GM23338 (cell line): Measurements from ENCODE around the gene LGALS12. TPM values are rescaled to one million over a fixed set of nuclear protein-coding genes. Genes with fewer than 3 reads are reported as not detected.

ENCODE experiments used
- ATAC-seq: fragments of 200-7000 bp; cut with Tn5 transposase; 3 replicates; pipeline ENCODE4 v1.9.1; 2020
- DNase-seq: peaks from one replicate; pipeline ENCODE4 v3.0.0-alpha.2; 2015; ENCODE audit warnings: low spot score
- H2AFZ ChIP-seq: fragments of 200-600 bp; sonication (generic); 2 replicates; pipeline ENCODE4 v1.8.0; 2016; ENCODE audit warnings: antibody characterized with exemption, mild to moderate bottlenecking, moderate library complexity
- H3F3A ChIP-seq: fragments of 200-600 bp; sonication (generic); replicated peaks from 2 replicates; pipeline ENCODE4 v1.8.0; 2017; ENCODE audit warnings: antibody characterized with exemption, mixed run types, low read depth
- H3K27ac ChIP-seq: fragments of 200-600 bp; sonication (generic); 2 replicates; pipeline ENCODE4 v1.6.1; 2016; ENCODE audit warnings: low read depth
- H3K27me3 ChIP-seq: fragments of 200-600 bp; sonication (generic); 2 replicates; pipeline ENCODE4 v1.8.0; 2016; ENCODE audit warnings: mild to moderate bottlenecking, mixed run types, moderate library complexity; ENCODE audit not compliant: insufficient read depth
- H3K36me3 ChIP-seq: fragments of 200-600 bp; sonication (generic); 2 replicates; pipeline ENCODE4 v1.8.0; 2016; ENCODE audit warnings: mild to moderate bottlenecking; ENCODE audit not compliant: insufficient read depth
- H3K4me1 ChIP-seq: fragments of 200-600 bp; sonication (generic); 2 replicates; pipeline ENCODE4 v1.8.0; 2016; ENCODE audit warnings: mild to moderate bottlenecking, moderate library complexity; ENCODE audit not compliant: insufficient read depth
- H3K4me2 ChIP-seq: fragments of 200-600 bp; sonication (generic); 2 replicates; pipeline ENCODE4 v1.7.1; 2017; ENCODE audit warnings: mixed run types
- H3K4me3 ChIP-seq: fragments of 200-600 bp; sonication (generic); 2 replicates; pipeline ENCODE4 v1.6.1; 2016; ENCODE audit warnings: mixed run types
- H3K79me2 ChIP-seq: fragments of 200-600 bp; sonication (generic); replicated peaks from 2 replicates; pipeline ENCODE4 v1.8.0; 2017; ENCODE audit warnings: mild to moderate bottlenecking; ENCODE audit not compliant: insufficient read depth
- H3K9me2 ChIP-seq: fragments of 200-600 bp; sonication (generic); 2 replicates; pipeline ENCODE4 v1.8.0; 2017; ENCODE audit not compliant: insufficient read depth
- H4K20me1 ChIP-seq: fragments of 200-600 bp; sonication (generic); replicated peaks from 2 replicates; pipeline ENCODE4 v1.8.0; 2017; ENCODE audit warnings: mild to moderate bottlenecking; ENCODE audit not compliant: insufficient read depth
- H3K27ac Mint-ChIP-seq: 2 replicates; pipeline ENCODE4 v1.8.0; 2020; ENCODE audit warnings: inconsistent platforms, mild to moderate bottlenecking, moderate library complexity, mixed read lengths
- H3K27me3 Mint-ChIP-seq: 3 replicates; pipeline ENCODE4 v1.8.0; 2022; ENCODE audit warnings: low read depth, mild to moderate bottlenecking, moderate library complexity, mixed read lengths, inconsistent platforms; ENCODE audit not compliant: insufficient read depth, poor library complexity
- H3K36me3 Mint-ChIP-seq: 3 replicates; pipeline ENCODE4 v1.8.0; 2021; ENCODE audit warnings: low read depth, mild to moderate bottlenecking, inconsistent platforms, moderate library complexity, mixed read lengths
- H3K4me1 Mint-ChIP-seq: 3 replicates; pipeline ENCODE4 v1.8.0; 2020; ENCODE audit warnings: mild to moderate bottlenecking, inconsistent platforms, mixed read lengths
- H3K4me3 Mint-ChIP-seq: 3 replicates; pipeline ENCODE4 v1.8.0; 2021; ENCODE audit warnings: moderate library complexity, mild to moderate bottlenecking, inconsistent platforms, mixed read lengths
- H3K9me3 Mint-ChIP-seq: 3 replicates; pipeline ENCODE4 v1.8.0; 2020; ENCODE audit warnings: moderate library complexity, mild to moderate bottlenecking, inconsistent platforms, mixed read lengths
- CREB1 ChIP-seq: fragments of 250-450 bp; sonication (Bioruptor Pico); IDR thresholded peaks from 2 replicates; pipeline ENCODE4 v1.5.0; 2020; ENCODE audit warnings: low read depth, mild to moderate bottlenecking, moderate library complexity
- CTCF ChIP-seq, 2 experiments: fragments of 200-600 bp in 1 of 2; sonication (generic) in 1 of 2; conservative IDR thresholded peaks; 2 replicates each; pipeline versions ENCODE4 v1.5.1 to v1.6.1; 2016 to 2017; ENCODE audit warnings: antibody characterized with exemption in 2 of 2, low read depth in 2 of 2, mild to moderate bottlenecking in 2 of 2, moderate library complexity in 1 of 2
- ETS1 ChIP-seq: IDR thresholded peaks from 2 replicates; pipeline ENCODE4 v1.6.1; 2016; ENCODE audit warnings: antibody characterized with exemption
- EZH2 ChIP-seq: fragments of 200-600 bp; sonication (generic); IDR thresholded peaks from one replicate; pipeline ENCODE4 v1.8.0; 2017; ENCODE audit warnings: antibody characterized with exemption, mild to moderate bottlenecking, low read depth; ENCODE audit not compliant: unreplicated experiment
- EZH2phosphoT487 ChIP-seq: fragments of 200-600 bp; sonication (generic); IDR thresholded peaks from one replicate; pipeline ENCODE4 v1.8.1; 2018; ENCODE audit warnings: antibody characterized with exemption; ENCODE audit not compliant: unreplicated experiment
- JUNB ChIP-seq: IDR thresholded peaks from one replicate; pipeline ENCODE4 v1.6.1; 2016; ENCODE audit warnings: antibody characterized with exemption; ENCODE audit not compliant: unreplicated experiment
- NANOG ChIP-seq: IDR thresholded peaks from 2 replicates; pipeline ENCODE4 v1.6.1; 2016; ENCODE audit warnings: antibody characterized with exemption, borderline replicate concordance
- POLR2AphosphoS5 ChIP-seq: IDR thresholded peaks from 2 replicates; pipeline ENCODE4 v1.6.1; 2016; ENCODE audit warnings: antibody characterized with exemption, low read depth
- STAT1 ChIP-seq: IDR thresholded peaks from one replicate; pipeline ENCODE4 v1.6.1; 2016; ENCODE audit warnings: antibody characterized with exemption; ENCODE audit not compliant: unreplicated experiment
- ZNF114 ChIP-seq: fragments of 250-450 bp; sonication (Bioruptor Pico); IDR thresholded peaks from 2 replicates; pipeline ENCODE4 v1.5.0; 2020; ENCODE audit warnings: mild to moderate bottlenecking, moderate library complexity
- ZNF331 ChIP-seq: fragments of 250-450 bp; sonication (Bioruptor Pico); IDR thresholded peaks from 2 replicates; pipeline ENCODE4 v1.5.0; 2020; ENCODE audit warnings: low read depth, mild to moderate bottlenecking, moderate library complexity
- ZNF462 ChIP-seq: fragments of 250-450 bp; sonication (Bioruptor Pico); IDR thresholded peaks from 2 replicates; pipeline ENCODE4 v1.5.0; 2020; ENCODE audit warnings: mild to moderate bottlenecking, moderate library complexity
- polyA plus RNA-seq: library from polyadenylated mRNA; unstranded; fragments of >200 nt; fragmentation: Nextera tagmentation; extraction: Ambion mirVana; gene quantifications from 2 replicates; pipeline ENCODE4 v1.2.1, GENCODE V29; 2016
- total RNA-seq: library from RNA; depleted of rRNA; stranded (reverse); fragments of >200 nt; shearing (Covaris generic); gene quantifications from 2 replicates; pipeline ENCODE4 v1.2.3, GENCODE V29; 2014

Gene LGALS12
- total and polyA plus RNA-seq, 2 experiments from 2014 or later = 0.94 to 1.2 TPM

GRCh38 chr11:63521896-63522295 is 16.0 kb downstream of the LGALS12 start:
- DNase-seq (no peak), ATAC-seq (no peak)
- no peaks in the 10 kb centered on the region for H3K4me1 ChIP-seq
- H3K79me2 ChIP-seq = no peaks in the 10 kb centered on the region
- H3K4me1 Mint-ChIP-seq = no peaks in the 10 kb centered on the region
- TF ChIP-seq CREB1 = no peak
- no peak for TF ChIP-seq STAT1
- H3K27ac ChIP-seq = no peak overlapping the region
- H3K4me2 ChIP-seq = no peak overlapping the region
- no peaks in the 10 kb centered on the region for H3F3A ChIP-seq
- H3K36me3 Mint-ChIP-seq = peaks cover 34% of the 10 kb centered on the region
- H3K4me3 Mint-ChIP-seq = no peak overlapping the region
- H3K27me3 ChIP-seq = no peaks in the 10 kb centered on the region
- H3K4me3 ChIP-seq = no peak overlapping the region
- peaks cover 49% of the 10 kb centered on the region for H3K9me3 Mint-ChIP-seq
- H3K27ac Mint-ChIP-seq = no peak overlapping the region
- no peaks in the 10 kb centered on the region for H4K20me1 ChIP-seq
- peaks cover 7% of the 10 kb centered on the region for H3K9me2 ChIP-seq
- peaks cover 30% of the 10 kb centered on the region for H3K36me3 ChIP-seq
- H2AFZ ChIP-seq = no peak overlapping the region
- no peaks in the 10 kb centered on the region for H3K27me3 Mint-ChIP-seq

GRCh38 chr11:63523151-63523550 is 17.3 kb downstream of the LGALS12 start:
- Mint-ChIP-seq H3K27ac (no peak overlapping the region), H3K36me3 (peaks cover 37% of the 10 kb centered on the region), H3K4me3 (no peak overlapping the region), H3K4me1 (peaks cover 8% of the 10 kb centered on the region), H3K27me3 (no peaks in the 10 kb centered on the region), H3K9me3 (peaks cover 49% of the 10 kb centered on the region)
- ATAC-seq (no peak), DNase-seq (no peak)
- Histone ChIP-seq H3K27me3 (no peaks in the 10 kb centered on the region), H3K36me3 (peaks cover 30% of the 10 kb centered on the region), H3K4me2 (no peak overlapping the region), H2AFZ (no peak overlapping the region), H4K20me1 (no peaks in the 10 kb centered on the region), H3K79me2 (no peaks in the 10 kb centered on the region), H3F3A (peaks cover 6% of the 10 kb centered on the region; the same call in 1 of the 2 replicates), H3K9me2 (peaks cover 7% of the 10 kb centered on the region), H3K4me1 (peaks cover 7% of the 10 kb centered on the region), H3K4me3 (no peak overlapping the region), H3K27ac (no peak overlapping the region)
- TF ChIP-seq ETS1 = no peak
- no peak for TF ChIP-seq ZNF114 (CRISPR knock-in tag)
- no peak for TF ChIP-seq POLR2AphosphoS5
- TF ChIP-seq CTCF (conservative IDR thresholded peaks at IDR 0.05; ENCODE audit: low read depth in 2 of 2) = no peak
- TF ChIP-seq EZH2 = no peak
- no peak for TF ChIP-seq EZH2phosphoT487
- TF ChIP-seq ZNF331 = no peak
- TF ChIP-seq NANOG = no peak
- no peak for TF ChIP-seq STAT1
- no peak for TF ChIP-seq CREB1
- no peak for TF ChIP-seq ZNF462 (CRISPR knock-in tag)
- no peak for TF ChIP-seq JUNB
